HG02763 (cell line): ENCODE results near the gene OR1E2.
"Not testable (repeated sequence)": the region's sequence is repeated elsewhere in the genome, so short reads cannot be mapped to it uniquely, and the experiment has no call there.

Experiments
- ATAC-seq: cut with Tn5 transposase; IDR thresholded peaks from one replicate; pipeline ENCODE4 v1.9.1; 2021; ENCODE audit warnings: mild to moderate bottlenecking, moderate library complexity; ENCODE audit not compliant: unreplicated experiment

Gene OR1E2, protein sequence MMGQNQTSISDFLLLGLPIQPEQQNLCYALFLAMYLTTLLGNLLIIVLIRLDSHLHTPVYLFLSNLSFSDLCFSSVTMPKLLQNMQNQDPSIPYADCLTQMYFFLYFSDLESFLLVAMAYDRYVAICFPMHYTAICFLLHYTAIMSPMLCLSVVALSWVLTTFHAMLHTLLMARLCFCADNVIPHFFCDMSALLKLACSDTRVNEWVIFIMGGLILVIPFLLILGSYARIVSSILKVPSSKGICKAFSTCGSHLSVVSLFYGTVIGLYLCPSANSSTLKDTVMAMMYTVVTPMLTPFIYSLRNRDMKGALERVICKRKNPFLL

DNA sequence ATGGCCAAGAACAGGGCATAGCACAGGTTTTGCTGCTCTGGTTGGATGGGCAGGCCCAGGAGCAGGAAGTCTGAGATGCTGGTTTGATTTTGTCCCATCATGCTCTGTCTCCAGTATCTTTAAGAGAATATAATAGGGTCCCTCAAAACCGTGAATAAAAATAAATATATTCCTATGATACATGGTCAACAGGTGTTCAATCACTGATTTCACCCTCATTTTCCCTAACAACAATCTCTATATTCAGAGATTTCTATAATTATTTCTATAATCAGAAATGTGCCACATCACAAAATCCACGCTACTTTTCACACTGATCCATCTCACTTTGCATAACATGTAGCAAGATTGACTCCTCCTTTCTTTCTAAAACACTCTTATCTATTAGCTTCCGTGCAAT lies at the start of gene OR1E2:
Gene OR1E2, minus strand, starts transcription at position 101 of the 400 bp plus-strand sequence. Its CDS starts 0 bp downstream, at position 101.
- no peak for ATAC-seq

- ATAC-seq, result no peak
Measured at GRCh38 chr17:3482852-3483251, 49.2 kb upstream of the OR1E2 start.

DNA sequence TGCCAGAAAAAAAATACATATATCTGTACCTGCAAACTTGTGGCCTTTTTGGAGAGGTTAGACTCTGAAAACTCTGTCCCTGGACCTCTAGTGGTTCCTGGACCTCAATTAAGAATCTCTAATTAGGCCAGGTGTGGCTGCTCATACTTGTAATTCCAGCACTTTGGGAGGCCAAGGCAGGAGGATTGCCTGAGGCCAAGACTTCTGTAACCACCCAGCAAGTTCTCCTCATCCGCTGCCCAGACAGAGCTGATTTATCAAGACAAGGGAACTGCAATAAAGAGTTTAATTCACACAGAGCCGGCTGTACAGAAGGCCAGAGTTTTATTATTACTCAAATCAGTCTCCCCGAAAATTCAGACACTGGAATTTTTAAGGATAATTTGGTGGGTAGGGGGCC lies 46.3 kb upstream of the OR1E2 start:
- no peak for ATAC-seq

DNA sequence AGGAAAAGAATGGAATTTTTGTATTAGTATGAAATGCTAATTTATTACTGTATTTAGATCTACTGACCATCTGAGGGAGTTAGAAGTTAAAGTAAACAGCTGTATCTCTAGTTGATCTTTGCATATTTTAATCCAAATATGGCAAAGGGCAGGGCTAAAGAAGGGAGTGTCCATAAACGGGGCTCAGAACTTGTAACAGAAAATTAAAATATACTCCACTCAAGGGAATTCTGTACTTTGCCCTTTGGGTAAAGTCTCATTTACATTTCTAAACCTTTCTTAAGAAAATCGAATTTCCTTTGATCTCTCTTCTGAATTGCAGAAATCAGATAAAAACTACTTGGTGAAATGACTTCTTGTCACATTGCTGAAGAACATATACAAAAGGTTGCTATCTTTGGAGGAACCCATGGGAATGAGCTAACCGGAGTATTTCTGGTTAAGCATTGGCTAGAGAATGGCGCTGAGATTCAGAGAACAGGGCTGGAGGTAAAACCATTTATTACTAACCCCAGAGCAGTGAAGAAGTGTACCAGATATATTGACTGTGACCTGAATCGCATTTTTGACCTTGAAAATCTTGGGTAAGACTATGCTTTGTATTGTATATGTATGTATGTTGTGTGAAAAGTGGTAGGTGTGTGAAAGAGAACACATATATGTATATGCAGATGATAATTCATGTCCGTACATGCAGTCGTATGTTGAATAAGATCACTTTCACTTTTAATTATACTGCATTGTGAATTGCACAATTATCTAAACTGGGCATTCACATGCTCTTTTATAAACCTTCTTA lies 42.4 kb upstream of the OR1E2 start, which contains the start of gene ASPA:
Gene ASPA, plus strand, starts transcription at position 186 of the 799 bp plus-strand sequence. Its CDS starts 163 bp downstream, at position 349.
- ATAC-seq, result no peak

- no peak for ATAC-seq
Measured at GRCh38 chr17:3475251-3475685, 41.6 kb upstream of the OR1E2 start.

DNA sequence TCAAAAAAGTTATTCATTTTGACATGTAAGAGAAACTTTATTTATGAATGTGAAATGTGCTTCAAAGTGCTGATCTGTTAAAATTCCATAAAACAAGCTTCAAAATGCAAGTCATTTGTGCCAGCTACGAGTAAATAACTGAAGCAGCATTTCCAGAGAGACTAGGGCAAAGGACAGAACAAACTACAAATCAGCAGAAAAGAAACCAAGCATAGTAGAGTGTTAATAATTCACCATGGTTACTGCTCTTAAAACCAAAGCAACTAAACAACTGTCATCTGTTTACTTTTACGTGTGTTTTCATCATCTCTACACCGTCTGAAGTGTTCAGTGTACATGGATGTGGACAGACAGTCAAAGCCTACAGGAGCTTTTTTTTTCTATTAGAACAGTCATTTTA lies 40.6 kb upstream of the OR1E2 start:
- ATAC-seq, result no peak

- ATAC-seq, result no peak
Measured at GRCh38 chr17:3472137-3472536, 38.5 kb upstream of the OR1E2 start.

- ATAC-seq, result no peak
Measured at GRCh38 chr17:3471599-3471998, 38.0 kb upstream of the OR1E2 start, which contains the start of gene SPATA22. Gene SPATA22 (minus strand): TSS chr17:3471819. CDS start chr17:3469325, 2,494 bp downstream.

GRCh38 chr17:3469529-3469928 lies 35.9 kb upstream of the OR1E2 start:
- no peak for ATAC-seq

- ATAC-seq, result not testable (repeated sequence)
Measured at GRCh38 chr17:3466355-3466754, 32.7 kb upstream of the OR1E2 start.

GRCh38 chr17:3448059-3448665 lies 14.5 kb upstream of the OR1E2 start:
- no peak for ATAC-seq

GRCh38 chr17:3447625-3448024 lies 14.0 kb upstream of the OR1E2 start:
- ATAC-seq, result no peak

GRCh38 chr17:3440451-3440850 lies 6.8 kb upstream of the OR1E2 start:
- ATAC-seq, result no peak

DNA sequence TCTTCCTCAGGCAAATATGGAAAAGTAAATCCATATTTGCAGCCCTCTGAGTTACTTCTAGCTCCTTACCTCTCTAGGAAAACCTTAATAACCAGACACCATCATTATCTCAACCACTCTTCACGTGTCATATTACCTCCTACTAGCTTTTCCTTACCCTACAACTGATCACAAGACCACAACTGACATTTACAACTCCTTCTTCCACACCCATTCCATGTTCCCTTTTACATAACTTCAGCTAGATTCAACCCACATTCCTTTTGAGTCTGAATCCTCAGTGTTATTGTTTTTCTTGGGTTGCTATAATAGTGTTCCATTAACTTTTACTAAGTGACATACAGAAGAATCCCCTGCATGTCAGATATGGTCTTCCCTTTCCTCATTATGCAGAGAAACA lies 4.7 kb upstream of the OR1E2 start:
- ATAC-seq, result no peak

DNA sequence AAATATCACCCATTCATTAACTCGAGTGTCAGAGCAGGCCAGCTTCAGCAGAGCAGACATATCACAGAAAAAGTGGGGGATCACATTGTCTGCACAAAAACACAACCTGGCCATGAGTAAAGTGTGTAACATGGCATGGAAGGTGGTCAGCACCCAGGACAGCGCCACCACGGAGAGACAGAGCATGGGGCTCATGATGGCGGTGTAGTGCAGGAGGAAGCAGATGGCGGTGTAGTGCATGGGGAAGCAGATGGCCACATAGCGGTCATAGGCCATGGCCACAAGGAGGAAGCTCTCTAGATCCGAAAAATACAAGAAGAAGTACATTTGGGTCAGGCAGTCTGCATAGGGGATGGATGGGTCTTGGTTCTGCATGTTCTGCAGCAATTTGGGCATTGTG lies 426 bp downstream of the OR1E2 start:
- not testable (repeated sequence) for ATAC-seq

- no peak for ATAC-seq
Measured at GRCh38 chr17:3418222-3418621, 15.4 kb downstream of the OR1E2 start.

DNA sequence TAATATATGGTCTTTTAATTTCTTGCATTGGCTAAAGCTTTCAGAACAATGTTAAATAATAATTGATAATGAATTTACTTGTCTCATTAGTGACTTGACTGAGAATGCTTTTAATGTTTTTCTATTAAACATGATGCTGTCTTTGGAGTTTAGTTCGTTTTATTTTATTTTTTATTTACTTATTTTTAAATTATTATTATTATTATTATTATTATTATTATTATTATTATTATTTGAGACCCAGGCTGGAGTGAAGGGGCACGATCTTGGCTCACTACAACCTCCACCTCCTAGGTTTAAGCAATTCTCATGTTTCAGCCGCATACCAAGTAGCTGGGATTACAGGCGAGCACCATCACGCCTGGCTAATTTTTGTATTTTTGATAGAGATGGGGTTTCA lies 18.0 kb downstream of the OR1E2 start:
- ATAC-seq, result no peak

DNA sequence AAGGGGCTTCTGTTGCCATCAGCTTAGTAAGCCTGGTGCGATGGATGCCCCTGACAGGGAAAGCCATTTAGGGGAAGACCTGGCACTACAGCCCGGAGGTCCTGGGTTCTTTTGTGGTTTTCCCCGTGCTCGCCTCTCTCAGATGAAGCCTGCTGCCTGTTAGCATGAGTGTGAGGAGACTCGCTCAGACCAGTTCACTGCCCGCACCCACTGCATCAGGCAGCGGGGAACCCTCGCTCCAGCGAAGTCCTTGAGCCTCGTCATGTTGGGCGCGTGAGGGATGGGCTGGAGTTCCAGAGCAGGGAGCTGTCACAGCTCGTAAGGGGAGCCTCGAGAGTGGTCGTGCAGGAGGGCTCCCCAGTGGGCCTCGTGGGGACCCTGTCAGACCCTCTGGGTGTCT lies 21.4 kb downstream of the OR1E2 start:
- ATAC-seq, result not testable (repeated sequence)

GRCh38 chr17:3411070-3411469 lies 22.6 kb downstream of the OR1E2 start, which contains the start of gene OR3A3:
Gene OR3A3 (plus strand): TSS chr17:3411370.
- no peak for ATAC-seq

DNA sequence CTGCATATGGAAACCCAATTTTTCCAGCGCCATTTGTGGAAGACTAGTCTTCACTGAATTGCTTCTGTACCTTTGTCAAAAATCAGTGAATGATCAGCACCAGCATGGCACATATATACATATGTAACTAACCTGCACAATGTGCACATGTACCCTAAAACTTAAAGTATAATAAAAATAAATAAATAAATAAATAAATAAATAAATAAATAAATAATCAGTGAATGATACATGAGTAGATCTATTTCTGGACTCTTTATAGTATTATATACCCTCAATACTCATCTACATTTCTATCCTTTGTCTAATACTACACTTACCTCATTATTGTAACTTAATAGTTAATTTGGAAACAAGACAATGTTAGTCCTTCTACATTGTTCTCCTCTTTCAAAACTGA lies 29.8 kb downstream of the OR1E2 start:
- not testable (repeated sequence) for ATAC-seq

- no peak for ATAC-seq
Measured at GRCh38 chr17:3401786-3402185, 31.9 kb downstream of the OR1E2 start.
